GM18867 (cell line): Measurements from ENCODE around the gene GPR146.

Experiments used
- ATAC-seq: cut with Tn5 transposase; IDR thresholded peaks from one replicate; pipeline ENCODE4 v1.9.1; 2021; ENCODE audit warnings: mild to moderate bottlenecking, moderate library complexity; ENCODE audit not compliant: unreplicated experiment

GPR146 gene

DNA sequence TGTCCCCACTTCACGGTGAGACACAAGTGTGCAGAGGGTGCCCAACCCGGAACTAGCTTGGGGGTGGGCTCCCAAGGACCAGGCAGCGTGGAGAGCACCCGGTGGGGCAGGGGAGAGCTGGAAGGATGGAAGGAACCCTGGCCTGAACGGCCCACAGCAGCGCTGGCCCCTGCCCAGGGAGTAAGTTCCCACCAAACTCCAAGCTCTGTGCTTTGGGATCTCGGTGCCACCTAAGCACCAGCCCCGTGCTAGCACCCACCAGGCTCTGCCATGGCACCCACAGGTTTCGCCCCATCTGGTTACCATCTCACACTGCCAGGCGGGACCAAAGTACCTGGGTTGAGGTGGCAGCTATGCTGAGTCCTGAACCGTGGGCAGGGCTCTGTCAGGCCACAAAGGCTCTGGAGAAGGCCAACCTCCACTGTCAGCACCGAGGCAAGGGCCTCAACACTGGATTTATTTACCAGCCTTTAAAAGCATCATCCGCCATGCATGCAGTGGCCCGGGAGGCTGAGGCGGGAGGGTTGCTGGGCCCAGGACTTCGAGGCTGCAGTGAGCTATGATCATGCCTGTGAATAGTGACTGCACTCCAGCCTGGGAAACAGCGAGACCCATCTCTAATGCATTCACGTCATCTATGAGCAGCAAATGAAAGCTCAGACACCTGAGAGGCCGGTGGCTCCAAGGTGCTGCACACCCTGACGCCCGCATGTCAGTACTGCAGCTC is 59.6 kb downstream of the GPR146 start:
- peak; percentile 8 for ATAC-seq

- ATAC-seq: no peak
These were observed 60.3 kb downstream of the GPR146 start for GRCh38 chr7:1104516-1105179.

DNA sequence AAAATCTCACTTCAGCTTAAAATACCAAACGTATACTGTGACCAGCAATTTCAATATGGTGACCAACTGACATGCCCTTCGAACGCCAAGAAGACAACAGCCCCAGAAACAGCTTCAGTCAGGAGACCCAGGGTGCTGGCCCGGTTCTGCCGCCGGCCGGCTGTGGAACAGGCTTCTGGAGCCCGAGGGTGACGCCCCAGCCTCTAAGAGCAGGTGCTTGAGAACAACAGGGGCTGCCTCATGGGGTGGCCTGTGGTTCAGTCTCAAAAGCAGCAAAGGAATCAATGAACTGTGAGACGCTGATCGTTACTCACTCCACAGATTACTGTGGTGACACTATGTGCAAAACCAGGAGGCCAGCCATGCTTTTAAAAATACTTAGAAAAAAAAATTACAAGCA is 60.8 kb downstream of the GPR146 start:
- peak; percentile 50 for ATAC-seq

DNA sequence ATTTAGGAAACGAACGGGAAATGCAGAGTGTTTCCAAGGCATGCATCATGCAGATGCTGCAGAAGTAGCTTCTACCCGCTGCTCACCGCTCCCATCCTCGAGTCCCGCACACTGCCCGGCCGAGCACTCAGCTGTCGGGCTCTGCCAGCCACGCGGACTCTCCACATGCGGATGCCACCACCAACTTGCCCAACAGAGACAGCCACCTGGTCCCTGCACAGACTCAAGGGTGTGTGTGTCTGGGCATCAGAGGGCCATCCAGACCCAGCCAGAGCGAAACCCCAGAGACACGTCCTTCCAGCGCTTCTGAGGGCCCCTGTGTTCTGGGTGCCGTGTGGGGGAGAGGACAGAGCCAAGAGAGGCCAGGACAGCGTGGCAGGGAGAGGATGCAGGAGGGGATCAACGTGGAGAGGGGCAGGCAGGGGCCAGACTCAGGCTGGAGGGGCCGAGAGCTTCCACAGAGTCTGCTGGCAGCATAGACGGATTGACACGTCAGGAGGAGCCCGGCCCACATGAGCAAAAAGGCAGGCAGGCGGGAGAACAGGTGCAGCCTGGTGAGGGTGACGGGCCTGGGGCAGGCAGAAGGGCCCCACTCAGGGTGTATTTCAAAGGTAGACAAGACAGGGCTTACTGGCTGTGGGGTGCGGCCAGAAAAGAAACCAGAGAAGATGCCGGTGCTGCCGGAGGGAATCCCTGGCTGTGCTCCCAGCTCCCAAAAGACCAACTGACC is 61.9 kb downstream of the GPR146 start:
- ATAC-seq: no peak

DNA sequence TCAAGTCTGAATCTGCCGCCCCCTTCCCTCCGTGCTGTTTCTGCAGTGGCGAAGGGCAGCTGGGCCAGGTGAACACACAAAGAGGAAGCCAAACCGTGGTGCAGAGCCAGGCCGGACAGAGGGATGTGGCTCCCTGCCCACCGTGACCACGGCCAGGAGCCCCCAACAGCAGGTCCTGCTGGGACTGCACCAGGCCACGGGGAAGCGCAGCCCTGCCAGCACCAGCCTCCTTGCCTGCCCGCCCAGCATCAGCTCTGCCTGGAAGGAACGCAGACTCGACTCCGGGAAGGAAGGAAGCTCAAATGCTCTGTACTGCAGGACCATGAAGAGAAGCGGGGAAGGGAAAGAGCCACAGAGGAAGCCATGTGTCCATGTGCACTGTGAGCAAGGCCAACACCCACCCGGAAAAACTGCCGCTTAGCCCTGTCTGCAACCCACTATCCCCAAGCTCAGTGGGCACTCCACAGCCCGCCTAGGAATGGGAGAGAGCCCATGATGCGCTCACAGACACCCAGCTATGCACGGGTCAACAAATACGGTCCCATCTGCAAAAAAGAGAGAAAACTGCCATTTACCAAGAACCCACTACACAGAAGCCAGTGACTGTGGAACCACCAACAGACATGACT is 62.6 kb downstream of the GPR146 start:
- no peak for ATAC-seq

DNA sequence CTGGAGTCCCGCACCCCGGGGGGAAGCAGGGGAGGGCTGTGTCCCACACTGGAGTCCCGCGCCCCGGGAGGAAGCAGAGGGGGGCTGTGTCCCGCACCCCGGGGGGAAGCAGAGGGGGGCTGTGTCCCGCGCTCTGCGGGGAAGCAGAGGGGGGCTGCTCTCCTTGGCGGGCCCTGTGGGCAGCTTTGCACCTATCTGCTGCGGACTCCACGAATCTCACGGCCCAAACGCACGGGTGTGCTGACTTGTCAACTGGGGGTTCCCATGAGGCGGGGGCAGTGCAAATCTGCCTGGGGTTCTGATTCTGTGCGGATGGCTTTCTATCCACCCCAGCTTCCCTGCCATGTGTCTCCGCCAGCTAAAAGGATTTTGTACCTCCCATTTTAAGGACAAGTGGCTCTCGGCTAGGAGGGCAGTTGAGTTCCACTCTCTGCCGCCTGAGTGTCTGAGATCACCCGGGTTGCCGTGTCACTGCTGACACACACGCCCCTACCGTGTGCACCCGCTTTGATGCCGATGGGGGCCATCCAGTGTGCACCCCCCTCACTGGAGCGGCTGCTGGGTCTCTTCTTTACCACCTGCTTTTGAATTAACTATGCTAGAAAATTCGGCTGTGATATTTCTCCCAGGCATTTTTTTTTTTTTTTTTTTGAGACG is 64.0 kb downstream of the GPR146 start:
- ATAC-seq: no peak
